Measurements from ENCODE around the gene UBL5. TPM values are rescaled to one million over a fixed set of nuclear protein-coding genes. Genes with fewer than 3 reads are reported as not detected.
"Not testable (repeated sequence)": the region's sequence is repeated elsewhere in the genome, so short reads cannot be mapped to it uniquely, and the experiment has no call there.

UBL5 gene
- total RNA-seq, 1 donor from 2014 or later, result 359 TPM

DNA sequence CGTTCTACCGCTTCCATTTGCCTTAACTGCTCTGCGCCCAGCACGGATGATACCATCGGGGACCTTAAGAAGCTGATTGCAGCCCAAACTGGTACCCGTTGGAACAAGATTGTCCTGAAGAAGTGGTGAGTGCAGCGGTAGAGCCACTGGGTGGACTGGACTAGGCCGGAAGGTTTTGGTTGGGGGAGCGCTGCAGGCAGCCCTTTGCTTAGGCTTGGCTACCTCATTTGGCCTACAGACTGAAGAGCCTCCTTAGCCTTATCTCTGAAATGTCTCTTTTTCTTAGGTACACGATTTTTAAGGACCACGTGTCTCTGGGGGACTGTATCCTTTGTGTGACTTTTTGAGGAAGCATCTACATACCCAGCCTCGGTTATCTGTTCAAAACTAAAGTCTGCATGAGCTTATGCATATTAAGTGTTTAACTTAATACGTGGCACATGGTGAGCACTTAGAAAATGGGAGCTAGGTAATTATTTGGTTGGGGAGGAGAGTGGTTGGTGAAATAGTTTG, 889 bp downstream of the UBL5 start:
- peaks cover 20% of the 10 kb centered on the region for H3K4me1 Mint-ChIP-seq
- H3K36me3 Mint-ChIP-seq (ENCODE audit: low read depth), result peaks cover 26% of the 10 kb centered on the region
- H3K27me3 Mint-ChIP-seq, result no peaks in the 10 kb centered on the region
- intact Hi-C loops (cut with micrococcal nuclease), result no loop called here
- H3K4me3 Mint-ChIP-seq, result peak overlapping the region; percentile 96
- H3K9me3 Mint-ChIP-seq, result no peaks in the 10 kb centered on the region
- no peak for DNase-seq
- H3K27ac Mint-ChIP-seq, result peak overlapping the region; percentile 63

DNA sequence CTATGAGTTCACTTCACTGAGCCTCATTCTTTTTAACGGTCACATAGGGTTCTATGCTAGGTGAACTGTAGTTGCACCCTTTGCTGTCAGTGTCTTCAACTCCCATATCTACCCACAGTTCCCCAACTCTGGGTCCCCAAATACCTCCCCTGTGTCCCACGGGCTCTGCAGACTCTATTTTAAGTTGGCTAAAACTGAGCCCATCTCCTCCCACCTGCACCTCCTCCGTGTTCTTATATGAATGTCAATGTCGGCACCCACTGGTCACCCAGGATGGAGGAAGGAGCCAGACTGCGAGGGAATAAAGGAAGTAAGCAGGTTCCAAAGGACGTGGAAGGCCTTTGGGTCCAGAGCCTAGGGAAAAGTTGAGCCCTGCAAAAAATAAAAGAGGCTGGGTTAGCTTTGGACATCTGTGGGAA, 6.6 kb downstream of the UBL5 start:
- H3K27me3 Mint-ChIP-seq, result no peaks in the 10 kb centered on the region
- DNase-seq, result no peak
- H3K4me3 Mint-ChIP-seq, result peak overlapping the region; percentile 96
- H3K36me3 Mint-ChIP-seq (ENCODE audit: low read depth), result peaks cover 18% of the 10 kb centered on the region
- intact Hi-C loops (cut with micrococcal nuclease), result loop anchor here (2.0 kb wide), 1 partner anchor 28 kb away; no protein-coding TSS in a partner anchor
- H3K9me3 Mint-ChIP-seq, result no peaks in the 10 kb centered on the region
- peak overlapping the region; percentile 90 for H3K27ac Mint-ChIP-seq
- peaks cover 15% of the 10 kb centered on the region for H3K4me1 Mint-ChIP-seq

DNA sequence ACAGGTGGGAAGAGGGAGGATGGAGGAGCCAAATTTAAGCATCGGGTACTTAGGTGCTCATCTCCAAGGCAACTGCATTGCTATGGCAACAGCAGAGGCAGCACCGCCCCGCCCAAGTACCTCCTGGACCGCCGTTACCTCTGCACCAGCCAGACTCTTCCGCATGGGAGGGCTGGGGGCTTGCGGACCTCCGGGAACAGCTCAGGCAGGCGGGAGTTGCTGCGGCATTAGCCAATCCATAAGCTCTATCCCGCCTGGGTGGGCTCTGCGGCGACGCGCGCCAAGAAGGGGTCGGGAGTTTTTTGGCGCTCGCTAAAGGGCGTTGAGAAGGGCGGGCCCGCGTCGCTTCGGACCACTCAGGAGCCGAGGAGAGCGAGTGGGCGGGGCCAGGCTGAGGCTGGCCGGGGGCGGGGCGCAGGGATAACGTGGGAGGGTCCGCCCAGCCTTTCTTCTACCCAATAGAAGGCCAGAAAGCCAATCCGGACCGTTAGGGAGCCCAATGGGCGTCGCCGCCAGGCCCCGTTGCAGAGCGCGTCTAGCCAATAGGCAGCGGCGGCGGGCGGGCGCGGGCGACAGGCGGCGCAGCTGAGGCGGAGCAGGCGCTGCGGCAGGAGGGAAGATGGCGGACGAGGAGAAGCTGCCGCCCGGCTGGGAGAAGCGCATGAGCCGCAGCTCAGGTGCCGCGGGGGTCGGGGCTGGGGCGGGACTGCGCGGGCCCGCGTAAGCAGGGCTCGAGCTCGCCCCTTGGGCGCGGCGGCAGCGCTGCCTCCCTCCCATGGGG, 7.2 kb downstream of the UBL5 start, which contains the start of gene PIN1:
TSS of gene PIN1 (plus strand) at position 593 of the 781 bp plus-strand sequence. CDS start at position 620, 27 bp downstream.
- Mint-ChIP-seq H3K9me3 (no peaks in the 10 kb centered on the region), H3K27me3 (no peaks in the 10 kb centered on the region), H3K4me3 (peak within 1 kb of the TSS; percentile 96), H3K36me3 (ENCODE audit: low read depth) (peaks cover 21% of the 10 kb centered on the region), H3K27ac (peak within 1 kb of the TSS; percentile 90), H3K4me1 (peaks cover 14% of the 10 kb centered on the region)
- DNase-seq, result peak; percentile 100
- intact Hi-C loops (cut with micrococcal nuclease), result loop anchor here (1.0 to 5.0 kb wide), 4 partner anchors 8 to 77 kb away; partner anchors contain the start of genes FBXL12 and UBL5

DNA sequence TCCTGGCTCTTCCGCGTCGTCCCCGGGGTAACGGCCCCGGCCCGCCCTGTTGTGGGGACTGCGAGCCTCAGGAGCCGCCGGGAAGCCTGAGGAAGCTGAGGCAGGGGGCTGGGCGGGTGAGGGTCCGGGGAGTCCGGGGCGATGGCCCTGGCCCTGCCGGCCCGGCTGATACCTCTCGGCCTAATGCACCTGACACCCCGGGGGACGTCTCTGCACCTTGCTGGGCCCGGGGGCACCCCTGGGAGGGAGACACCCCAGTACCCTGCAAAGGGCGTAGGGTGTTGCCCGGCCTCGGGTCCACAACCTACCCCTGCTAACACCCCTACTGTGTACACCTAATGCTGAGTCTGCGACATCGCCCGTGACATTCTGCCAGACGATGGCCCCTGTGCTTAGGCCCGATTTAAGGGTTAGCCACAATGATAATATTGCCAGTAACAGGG, 7.8 kb downstream of the UBL5 start:
- H3K4me3 Mint-ChIP-seq, result peak overlapping the region; percentile 96
- H3K27ac Mint-ChIP-seq, result peak overlapping the region; percentile 86
- DNase-seq, result no peak
- H3K27me3 Mint-ChIP-seq, result no peaks in the 10 kb centered on the region
- peaks cover 13% of the 10 kb centered on the region for H3K4me1 Mint-ChIP-seq
- peaks cover 21% of the 10 kb centered on the region for H3K36me3 Mint-ChIP-seq (ENCODE audit: low read depth)
- intact Hi-C loops (cut with micrococcal nuclease), result loop anchor here (1.0 to 5.0 kb wide), 4 partner anchors 8 to 77 kb away; partner anchors contain the start of genes FBXL12 and UBL5
- H3K9me3 Mint-ChIP-seq, result no peaks in the 10 kb centered on the region

DNA sequence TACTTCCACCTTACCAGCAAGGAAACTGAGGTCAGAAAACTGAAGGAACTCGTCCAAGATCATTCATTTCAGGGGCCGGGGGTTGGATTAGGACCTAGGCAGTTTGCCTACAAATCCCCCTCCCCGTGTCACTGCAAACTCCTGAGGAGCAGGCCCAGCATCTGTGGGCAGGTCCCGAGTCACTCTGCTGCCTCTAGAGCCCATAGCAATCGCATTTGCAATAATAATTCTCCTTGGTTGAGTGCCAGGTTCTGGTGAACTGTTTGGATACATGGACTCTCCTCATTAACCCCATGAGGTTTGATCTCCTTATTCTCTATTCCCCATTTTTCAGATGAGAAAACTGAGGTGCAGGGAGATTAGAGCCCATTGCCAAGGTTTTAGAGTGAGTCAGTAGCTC, 8.3 kb downstream of the UBL5 start:
- Mint-ChIP-seq H3K27ac (peak overlapping the region; percentile 86), H3K27me3 (no peaks in the 10 kb centered on the region), H3K9me3 (no peaks in the 10 kb centered on the region), H3K4me1 (peaks cover 13% of the 10 kb centered on the region), H3K36me3 (ENCODE audit: low read depth) (peaks cover 23% of the 10 kb centered on the region), H3K4me3 (peak overlapping the region; percentile 96)
- intact Hi-C loops (cut with micrococcal nuclease), result loop anchor here (5.0 kb wide), 1 partner anchor 76 kb away; no protein-coding TSS in a partner anchor
- DNase-seq, result peak; percentile 64

GRCh38 chr19:9838324-9838723, 10.6 kb downstream of the UBL5 start:
- no peaks in the 10 kb centered on the region for H3K27me3 Mint-ChIP-seq
- peaks cover 16% of the 10 kb centered on the region for H3K4me1 Mint-ChIP-seq
- H3K4me3 Mint-ChIP-seq, result no peak overlapping the region
- H3K9me3 Mint-ChIP-seq, result no peaks in the 10 kb centered on the region
- H3K36me3 Mint-ChIP-seq (ENCODE audit: low read depth), result peaks cover 46% of the 10 kb centered on the region
- H3K27ac Mint-ChIP-seq, result no peak overlapping the region
- intact Hi-C loops (cut with micrococcal nuclease), result loop anchor here (5.0 kb wide), 1 partner anchor 74 kb away; no protein-coding TSS in a partner anchor
- no peak for DNase-seq

DNA sequence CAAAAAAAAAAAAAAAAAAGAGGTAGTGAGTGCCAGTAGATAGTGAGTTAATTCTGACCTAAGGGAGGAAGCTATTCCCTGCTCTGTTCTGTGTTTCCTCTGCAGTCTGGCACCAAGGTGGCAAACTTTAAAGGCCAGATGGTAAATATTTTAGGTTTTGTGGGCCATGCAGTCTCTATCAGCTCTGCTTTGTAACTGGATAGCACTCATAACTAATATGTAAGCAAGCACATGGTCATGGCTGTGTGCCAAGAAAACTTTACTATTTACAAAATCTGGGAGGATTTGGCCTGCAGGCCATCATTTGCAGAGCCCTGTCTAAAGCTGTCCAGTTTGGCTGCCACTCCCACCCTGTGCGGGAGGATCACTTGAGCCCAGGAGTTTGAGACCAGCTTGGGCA, 11.7 kb downstream of the UBL5 start:
- no peak for DNase-seq
- Mint-ChIP-seq H3K4me3 (no peak overlapping the region), H3K27ac (no peak overlapping the region), H3K4me1 (peaks cover 14% of the 10 kb centered on the region), H3K36me3 (ENCODE audit: low read depth) (peaks cover 57% of the 10 kb centered on the region), H3K9me3 (no peaks in the 10 kb centered on the region), H3K27me3 (no peaks in the 10 kb centered on the region)
- intact Hi-C loops (cut with micrococcal nuclease), result loop anchor here (5.0 kb wide), 1 partner anchor 73 kb away; no protein-coding TSS in a partner anchor

- no peaks in the 10 kb centered on the region for H3K9me3 Mint-ChIP-seq
- no peaks in the 10 kb centered on the region for H3K27me3 Mint-ChIP-seq
- DNase-seq, result no peak
- H3K4me1 Mint-ChIP-seq, result peaks cover 11% of the 10 kb centered on the region
- peaks cover 77% of the 10 kb centered on the region for H3K36me3 Mint-ChIP-seq (ENCODE audit: low read depth)
- H3K27ac Mint-ChIP-seq, result no peak overlapping the region
- no peak overlapping the region for H3K4me3 Mint-ChIP-seq
- intact Hi-C loops (cut with micrococcal nuclease), result no loop called here
Observed at GRCh38 chr19:9842834-9843625, 15.3 kb downstream of the UBL5 start.

DNA sequence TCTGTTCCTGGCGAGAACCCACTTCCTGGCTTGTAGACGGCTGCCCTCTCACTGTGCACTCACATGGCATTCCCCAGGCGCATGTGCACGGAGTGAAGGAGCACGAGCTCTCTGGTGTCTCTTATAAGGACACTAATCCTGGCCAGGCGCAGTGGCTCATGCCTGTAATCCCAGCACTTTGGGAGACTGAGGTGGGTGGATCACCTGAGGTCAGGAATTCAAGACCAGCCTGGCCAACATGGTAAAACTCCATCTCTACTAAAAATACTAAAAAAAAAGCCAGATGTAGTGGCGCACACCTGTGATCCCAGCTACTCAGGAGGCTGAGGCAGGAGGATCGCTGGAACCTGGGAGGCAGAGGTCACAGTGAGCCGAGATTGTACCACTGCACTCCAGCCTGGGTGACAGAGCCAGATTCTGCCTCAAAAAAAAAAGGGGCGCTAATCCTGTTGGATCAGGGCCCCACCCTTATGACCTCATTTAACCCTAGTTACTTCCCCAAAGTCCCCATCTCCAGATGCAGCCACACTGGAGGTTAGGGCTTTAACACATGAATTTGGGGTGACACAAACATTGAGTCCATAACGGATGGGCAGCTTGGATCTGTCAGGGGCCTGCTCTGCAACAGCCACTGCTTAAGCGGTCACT, 16.0 kb downstream of the UBL5 start:
- H3K27me3 Mint-ChIP-seq; DNase-seq; H3K4me3 Mint-ChIP-seq; H3K27ac Mint-ChIP-seq; H3K9me3 Mint-ChIP-seq; intact Hi-C loops (cut with micrococcal nuclease): not testable (repeated sequence)
- H3K4me1 Mint-ChIP-seq, result peaks cover 13% of the 10 kb centered on the region
- peaks cover 73% of the 10 kb centered on the region for H3K36me3 Mint-ChIP-seq (ENCODE audit: low read depth)

DNA sequence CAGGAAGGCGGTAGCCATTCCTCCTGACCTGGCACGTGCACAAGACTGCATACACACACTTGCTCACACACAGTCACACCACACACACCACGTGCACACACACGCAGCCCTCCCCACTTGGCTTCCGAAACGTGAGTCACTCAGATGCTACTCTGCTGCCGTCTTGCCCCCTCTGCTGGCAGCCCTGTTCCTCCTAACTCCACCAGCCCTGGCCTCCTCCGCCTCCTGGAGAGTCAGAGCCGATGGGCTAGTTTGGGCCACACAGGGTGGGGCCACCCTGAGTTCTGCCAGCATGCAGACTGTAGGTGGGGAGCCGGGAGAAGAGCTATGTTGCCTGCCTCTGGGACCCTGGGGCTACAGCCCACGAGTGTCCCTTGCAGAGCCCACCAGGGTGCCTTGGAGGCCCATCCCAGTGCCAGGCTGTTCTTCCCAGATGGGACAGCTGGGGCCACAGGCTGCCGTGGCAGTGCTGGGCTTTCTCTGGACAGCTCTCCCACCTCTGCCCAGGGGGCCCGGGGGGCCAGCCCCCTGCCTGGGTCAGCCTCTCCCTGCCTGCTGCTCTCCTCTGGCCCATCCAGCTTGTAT, 19.5 kb downstream of the UBL5 start:
- Mint-ChIP-seq H3K4me1 (peaks cover 9% of the 10 kb centered on the region), H3K36me3 (ENCODE audit: low read depth) (peaks cover 50% of the 10 kb centered on the region), H3K27me3 (no peaks in the 10 kb centered on the region), H3K4me3 (no peak overlapping the region), H3K27ac (peak overlapping the region; percentile 54), H3K9me3 (no peaks in the 10 kb centered on the region)
- DNase-seq, result peak; percentile 75
- intact Hi-C loops (cut with micrococcal nuclease), result no loop called here

- Mint-ChIP-seq H3K4me3 (no peak overlapping the region), H3K27ac (no peak overlapping the region), H3K9me3 (no peaks in the 10 kb centered on the region), H3K36me3 (ENCODE audit: low read depth) (peaks cover 42% of the 10 kb centered on the region), H3K4me1 (peaks cover 9% of the 10 kb centered on the region), H3K27me3 (no peaks in the 10 kb centered on the region)
- DNase-seq, result peak; percentile 82
- intact Hi-C loops (cut with micrococcal nuclease), result no loop called here
Observed at GRCh38 chr19:9848060-9848459, 20.3 kb downstream of the UBL5 start.

DNA sequence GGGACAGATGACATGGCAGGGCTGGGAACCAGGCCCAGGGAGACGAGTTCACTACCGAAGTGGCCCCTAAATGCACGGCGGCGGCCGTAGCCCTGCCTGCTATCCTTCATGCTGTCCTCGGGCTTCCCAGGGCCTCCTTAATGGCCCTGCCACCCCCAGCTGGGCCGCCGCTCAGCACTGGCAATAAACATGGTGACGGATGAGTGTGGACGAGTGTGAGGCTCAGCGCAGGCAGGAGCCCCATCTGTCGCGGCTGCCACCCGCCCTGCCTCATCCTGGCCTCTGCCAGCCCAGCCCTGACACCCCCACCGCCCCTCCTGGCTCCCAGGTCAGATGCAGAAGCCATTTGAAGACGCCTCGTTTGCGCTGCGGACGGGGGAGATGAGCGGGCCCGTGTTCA, 21.0 kb downstream of the UBL5 start:
- Mint-ChIP-seq H3K27ac (no peak overlapping the region), H3K4me3 (no peak overlapping the region), H3K27me3 (no peaks in the 10 kb centered on the region), H3K9me3 (no peaks in the 10 kb centered on the region), H3K4me1 (peaks cover 9% of the 10 kb centered on the region), H3K36me3 (ENCODE audit: low read depth) (peaks cover 36% of the 10 kb centered on the region)
- intact Hi-C loops (cut with micrococcal nuclease), result no loop called here
- no peak for DNase-seq

- no peaks in the 10 kb centered on the region for H3K27me3 Mint-ChIP-seq
- H3K27ac Mint-ChIP-seq, result no peak overlapping the region
- peaks cover 27% of the 10 kb centered on the region for H3K36me3 Mint-ChIP-seq (ENCODE audit: low read depth)
- H3K4me3 Mint-ChIP-seq, result no peak overlapping the region
- intact Hi-C loops (cut with micrococcal nuclease), result no loop called here
- H3K9me3 Mint-ChIP-seq, result no peaks in the 10 kb centered on the region
- peaks cover 9% of the 10 kb centered on the region for H3K4me1 Mint-ChIP-seq
- DNase-seq, result no peak
Observed at GRCh38 chr19:9849791-9850190, 22.1 kb downstream of the UBL5 start.
